Measurements from ENCODE around the gene NTM. TPM values are rescaled to one million over a fixed set of nuclear protein-coding genes. Genes with fewer than 3 reads are reported as not detected.

NTM gene
- polyA plus RNA-seq, 1 donor from 2014 or later = 39.4 TPM

GRCh38 chr11:132050049-132050448 lies 679.6 kb downstream of the NTM start:
- H3K27ac ChIP-seq (ENCODE audit: low read length) = no peak overlapping the region
- H3K9ac ChIP-seq (ENCODE audit: low read length) = no peak overlapping the region
- H3K79me2 ChIP-seq (replicated peaks; ENCODE audit: insufficient read depth, low read length) = no peaks in the 10 kb centered on the region

DNA sequence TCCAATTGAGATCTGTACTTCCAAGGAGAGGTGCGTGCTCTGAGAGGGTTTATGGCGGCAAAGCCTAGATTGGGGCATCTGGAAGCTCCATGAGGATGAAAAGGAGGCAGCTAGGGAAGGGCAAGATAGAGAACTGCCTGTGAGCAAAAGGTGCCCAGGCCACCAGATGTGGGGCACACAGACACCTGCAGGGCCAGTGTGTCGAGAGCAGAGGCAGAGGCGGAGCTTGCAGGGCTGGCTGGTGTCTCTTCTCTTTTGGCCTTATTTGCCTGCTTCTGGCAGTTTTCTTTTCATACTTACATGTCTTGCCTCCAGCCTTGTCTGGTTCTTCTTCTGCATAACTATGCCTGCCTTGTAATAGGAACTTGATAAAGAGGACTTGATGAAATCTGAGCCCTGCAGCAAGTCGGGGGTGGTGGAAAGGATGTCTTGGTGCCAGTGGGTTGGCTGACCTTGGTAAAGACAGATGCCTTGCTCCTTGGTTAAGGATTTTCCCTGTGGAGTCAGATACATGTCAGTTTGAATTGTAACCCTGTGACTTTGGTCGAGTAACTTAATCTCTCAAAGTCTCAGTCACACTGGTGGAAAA lies 680.3 kb downstream of the NTM start:
- H3K36me3 ChIP-seq (ENCODE audit: insufficient read depth, low read length) = no peaks in the 10 kb centered on the region
- no peak overlapping the region for H2AFZ ChIP-seq (ENCODE audit: low read depth, low read length)
- TF ChIP-seq, protein P1, sequence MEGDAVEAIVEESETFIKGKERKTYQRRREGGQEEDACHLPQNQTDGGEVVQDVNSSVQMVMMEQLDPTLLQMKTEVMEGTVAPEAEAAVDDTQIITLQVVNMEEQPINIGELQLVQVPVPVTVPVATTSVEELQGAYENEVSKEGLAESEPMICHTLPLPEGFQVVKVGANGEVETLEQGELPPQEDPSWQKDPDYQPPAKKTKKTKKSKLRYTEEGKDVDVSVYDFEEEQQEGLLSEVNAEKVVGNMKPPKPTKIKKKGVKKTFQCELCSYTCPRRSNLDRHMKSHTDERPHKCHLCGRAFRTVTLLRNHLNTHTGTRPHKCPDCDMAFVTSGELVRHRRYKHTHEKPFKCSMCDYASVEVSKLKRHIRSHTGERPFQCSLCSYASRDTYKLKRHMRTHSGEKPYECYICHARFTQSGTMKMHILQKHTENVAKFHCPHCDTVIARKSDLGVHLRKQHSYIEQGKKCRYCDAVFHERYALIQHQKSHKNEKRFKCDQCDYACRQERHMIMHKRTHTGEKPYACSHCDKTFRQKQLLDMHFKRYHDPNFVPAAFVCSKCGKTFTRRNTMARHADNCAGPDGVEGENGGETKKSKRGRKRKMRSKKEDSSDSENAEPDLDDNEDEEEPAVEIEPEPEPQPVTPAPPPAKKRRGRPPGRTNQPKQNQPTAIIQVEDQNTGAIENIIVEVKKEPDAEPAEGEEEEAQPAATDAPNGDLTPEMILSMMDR (IDR thresholded peaks at IDR 0.05; ENCODE audit: poor library complexity, severe bottlenecking) = no peak
- no peak for TF ChIP-seq REST (IDR thresholded peaks at IDR 0.05; ENCODE audit: borderline replicate concordance)
- TF ChIP-seq POLR2AphosphoS5 (IDR thresholded peaks at IDR 0.05) = no peak
- TF ChIP-seq TAF1 (IDR thresholded peaks at IDR 0.05; ENCODE audit: low read depth) = no peak
- TF ChIP-seq EP300 (conservative IDR thresholded peaks at IDR 0.05; ENCODE audit: poor library complexity, severe bottlenecking) = no peak
- TF ChIP-seq RAD21 (conservative IDR thresholded peaks at IDR 0.05) = no peak
- no peak for TF ChIP-seq SMC3 (conservative IDR thresholded peaks at IDR 0.05; ENCODE audit: poor library complexity)
- TF ChIP-seq EZH2 (IDR thresholded peaks at IDR 0.05; ENCODE audit: borderline replicate concordance, insufficient read depth, low read length, poor library complexity, severe bottlenecking) = no peak

More at GRCh38 chr11:132050049-132050448, 679.6 kb downstream of the NTM start:
- H3K9me3 ChIP-seq (ENCODE audit: low read length) = no peaks in the 10 kb centered on the region
- H3K9me2 ChIP-seq (ENCODE audit: insufficient read depth, low read length) = no peaks in the 10 kb centered on the region
- no peak overlapping the region for H2AFZ ChIP-seq (ENCODE audit: low read depth, low read length)
- no peaks in the 10 kb centered on the region for H4K20me1 ChIP-seq (ENCODE audit: insufficient read depth)
- H3K27me3 ChIP-seq (ENCODE audit: insufficient read depth, low read depth, low read length) = no peaks in the 10 kb centered on the region
- TF ChIP-seq POLR2AphosphoS5 (IDR thresholded peaks at IDR 0.05) (no peak), MXI1 (conservative IDR thresholded peaks at IDR 0.05; ENCODE audit: poor library complexity, severe bottlenecking) (no peak), RAD21 (conservative IDR thresholded peaks at IDR 0.05) (no peak), REST (IDR thresholded peaks at IDR 0.05; ENCODE audit: borderline replicate concordance) (no peak), SMC3 (conservative IDR thresholded peaks at IDR 0.05; ENCODE audit: poor library complexity) (no peak), EP300 (conservative IDR thresholded peaks at IDR 0.05; ENCODE audit: poor library complexity, severe bottlenecking) (no peak), EZH2 (IDR thresholded peaks at IDR 0.05; ENCODE audit: borderline replicate concordance, insufficient read depth, low read length, poor library complexity, severe bottlenecking) (no peak), TAF1 (IDR thresholded peaks at IDR 0.05; ENCODE audit: low read depth) (no peak)
- TF ChIP-seq, protein P1 (IDR thresholded peaks at IDR 0.05; ENCODE audit: poor library complexity, severe bottlenecking) = no peak
- no peaks in the 10 kb centered on the region for H3K36me3 ChIP-seq (ENCODE audit: insufficient read depth, low read length)
- H3K4me3 ChIP-seq (ENCODE audit: low read length) = no peak overlapping the region
- no peak overlapping the region for H3K4me2 ChIP-seq (ENCODE audit: low read length)
- H3F3A ChIP-seq (ENCODE audit: insufficient read depth, low read length, poor library complexity, severe bottlenecking) = no peaks in the 10 kb centered on the region

More for the DNA sequence above, 680.3 kb downstream of the NTM start:
- Histone ChIP-seq H3K4me3 (ENCODE audit: low read length) (no peak overlapping the region), H3K9ac (ENCODE audit: low read length) (no peak overlapping the region), H3F3A (ENCODE audit: insufficient read depth, low read length, poor library complexity, severe bottlenecking) (no peaks in the 10 kb centered on the region), H3K79me2 (replicated peaks; ENCODE audit: insufficient read depth, low read length) (no peaks in the 10 kb centered on the region), H3K27ac (ENCODE audit: low read length) (no peak overlapping the region), H4K20me1 (ENCODE audit: insufficient read depth) (no peaks in the 10 kb centered on the region), H3K9me3 (ENCODE audit: low read length) (no peaks in the 10 kb centered on the region), H3K4me2 (ENCODE audit: low read length) (no peak overlapping the region), H3K27me3 (ENCODE audit: insufficient read depth, low read depth, low read length) (no peaks in the 10 kb centered on the region), H3K9me2 (ENCODE audit: insufficient read depth, low read length) (no peaks in the 10 kb centered on the region)

Measured in neural cell (in vitro differentiated cells).